ENCODE data around the gene PLCB1.

- TF ChIP-seq CTCF (conservative IDR thresholded peaks at IDR 0.05 in 1 of 2, IDR thresholded peaks at IDR 0.05 in 1 of 2; ENCODE audit: extremely low read depth in 1 of 2, insufficient read depth in 1 of 2, low read depth in 1 of 2, low read length in 2 of 2) (no peak), EZH2 (IDR thresholded peaks at IDR 0.05; ENCODE audit: borderline replicate concordance, low read length) (no peak)
These were observed 258.0 kb downstream of the PLCB1 start for GRCh38 chr20:8390037-8390433.
